ENCODE measurements around the gene IL6R. TPM values are rescaled to one million over a fixed set of nuclear protein-coding genes. Genes with fewer than 3 reads are reported as not detected.

The IL6R gene
- total RNA-seq, 3 donors from 2014 or later, result 31.8 to 43.9 (median 42.5) TPM

DNA sequence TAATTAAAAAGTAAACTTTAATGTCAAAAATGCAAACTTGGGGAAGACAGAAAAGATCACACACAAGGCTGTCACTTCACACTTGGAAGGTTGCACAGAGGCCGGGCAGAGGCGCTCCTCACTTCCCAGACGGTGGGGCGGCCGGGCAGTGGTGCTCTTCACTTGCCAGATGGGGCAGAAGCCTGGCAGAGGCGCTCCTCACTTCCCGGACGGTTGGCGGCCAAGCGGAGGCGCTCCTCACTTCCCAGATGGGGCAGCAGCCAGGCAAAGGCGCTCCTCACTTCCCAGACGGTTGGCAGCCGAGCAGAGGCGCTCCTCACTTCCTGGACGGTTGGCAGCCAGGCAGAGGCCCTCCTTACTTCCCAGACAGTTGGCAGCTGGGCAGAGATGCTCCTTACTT lies 25.8 kb upstream of the IL6R start:
- Histone ChIP-seq H3K4me1 (ENCODE audit: low read depth) (no peaks in the 10 kb centered on the region), H3K36me3 (ENCODE audit: low read depth) (no peaks in the 10 kb centered on the region), H3K4me3 (no peak overlapping the region), H3K9me3 (no peaks in the 10 kb centered on the region)
- intact Hi-C loops (cut with DNase I, micrococcal nuclease), result no loop called here
- TF ChIP-seq CTCF (IDR thresholded peaks at IDR 0.05), result no peak
- no peak for ATAC-seq
- DNase-seq, result no peak

- no peaks in the 10 kb centered on the region for H3K4me1 ChIP-seq (ENCODE audit: low read depth)
- H3K36me3 ChIP-seq (ENCODE audit: low read depth), result no peaks in the 10 kb centered on the region
- ATAC-seq, result no peak
- H3K4me3 ChIP-seq, result no peak overlapping the region
- intact Hi-C loops (cut with DNase I, micrococcal nuclease), result no loop called here
- no peaks in the 10 kb centered on the region for H3K9me3 ChIP-seq
- no peak for TF ChIP-seq CTCF (IDR thresholded peaks at IDR 0.05)
- DNase-seq, result no peak
These were observed 20.3 kb upstream of the IL6R start for GRCh38 chr1:154384650-154385489.

DNA sequence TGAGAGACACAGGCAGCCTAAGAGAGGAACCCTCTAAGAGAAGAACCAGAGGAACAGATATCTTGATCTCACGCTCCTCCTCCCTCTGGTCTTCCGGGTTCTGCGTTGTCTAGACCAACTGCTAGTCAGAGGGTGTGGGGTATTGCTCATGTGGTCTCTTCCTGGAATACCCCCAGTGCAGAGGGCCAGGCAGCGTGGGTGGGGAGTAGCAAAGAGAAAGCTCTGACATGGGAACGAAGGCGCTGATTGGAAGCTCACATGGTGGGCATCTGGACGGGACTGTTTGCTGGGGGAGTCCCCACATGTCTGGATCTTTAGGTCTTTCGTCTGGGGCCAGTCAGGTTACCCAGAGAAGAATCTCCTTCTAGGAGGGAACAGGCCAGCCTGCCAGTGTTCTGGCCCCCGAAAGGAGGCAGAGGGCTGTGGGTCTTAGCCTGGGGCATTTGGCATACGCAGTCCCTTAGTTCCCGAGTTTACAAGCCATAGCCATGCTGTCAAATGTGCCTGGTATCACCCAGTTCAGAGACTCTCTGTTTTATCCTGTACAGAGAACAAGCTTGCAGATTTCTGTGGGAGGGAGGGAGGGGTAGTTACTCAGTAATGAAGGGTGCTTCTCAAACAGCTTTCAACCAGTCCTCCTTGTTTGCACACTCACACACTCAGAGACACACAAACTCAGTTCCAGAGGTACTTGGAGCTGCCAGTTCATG lies 18.3 kb upstream of the IL6R start:
- ATAC-seq, result peak; percentile 84
- H3K4me3 ChIP-seq, result no peak overlapping the region

DNA sequence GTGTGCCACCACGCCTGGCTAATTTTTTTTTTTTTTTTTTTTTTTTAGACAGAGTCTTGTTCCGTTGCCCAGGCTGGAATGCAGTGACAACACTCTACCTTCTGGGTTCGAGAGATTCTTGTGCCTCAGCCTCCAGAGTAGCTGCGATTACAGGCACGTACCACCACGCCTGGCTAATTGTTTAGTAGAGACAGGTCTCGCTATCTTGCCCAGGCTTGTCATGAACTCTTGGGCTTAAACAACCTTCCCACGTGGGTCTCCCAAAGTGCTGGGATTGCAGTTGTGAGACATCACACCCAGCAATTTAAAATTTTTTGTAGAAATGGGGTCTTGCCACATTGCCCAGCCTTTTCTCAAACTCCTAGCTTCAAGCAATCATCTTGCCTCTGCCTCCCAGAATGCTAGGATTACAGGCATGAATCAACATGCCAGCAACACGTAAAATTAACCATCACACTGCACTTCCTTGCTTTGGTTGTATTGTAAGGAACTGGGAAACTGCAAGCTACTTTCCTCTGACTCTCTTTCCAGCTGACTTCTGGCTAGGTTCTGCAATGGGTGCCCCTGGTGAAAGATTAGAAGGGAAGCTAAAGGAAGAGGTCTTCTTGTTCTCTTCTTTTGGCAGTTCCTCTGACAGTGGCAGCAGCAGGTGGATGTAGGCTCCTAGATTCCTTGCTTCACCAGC lies 13.9 kb upstream of the IL6R start:
- no peak overlapping the region for H3K4me3 ChIP-seq
- TF ChIP-seq CTCF (IDR thresholded peaks at IDR 0.05), result no peak
- ATAC-seq (no peak), DNase-seq (no peak)
- intact Hi-C loops (cut with DNase I, micrococcal nuclease), result no loop called here
- H3K9me3 ChIP-seq, result no peaks in the 10 kb centered on the region
- H3K4me1 ChIP-seq (ENCODE audit: low read depth), result no peaks in the 10 kb centered on the region
- no peaks in the 10 kb centered on the region for H3K36me3 ChIP-seq (ENCODE audit: low read depth)

More for the DNA sequence above, 18.3 kb upstream of the IL6R start:
- intact Hi-C loops (cut with DNase I, micrococcal nuclease), result no loop called here
- TF ChIP-seq CTCF (IDR thresholded peaks at IDR 0.05), result no peak
- DNase-seq, result peak in 2 of 3 donors; percentile 41 to 57
- Histone ChIP-seq H3K4me1 (ENCODE audit: low read depth) (no peaks in the 10 kb centered on the region), H3K9me3 (no peaks in the 10 kb centered on the region), H3K36me3 (ENCODE audit: low read depth) (no peaks in the 10 kb centered on the region)

DNA sequence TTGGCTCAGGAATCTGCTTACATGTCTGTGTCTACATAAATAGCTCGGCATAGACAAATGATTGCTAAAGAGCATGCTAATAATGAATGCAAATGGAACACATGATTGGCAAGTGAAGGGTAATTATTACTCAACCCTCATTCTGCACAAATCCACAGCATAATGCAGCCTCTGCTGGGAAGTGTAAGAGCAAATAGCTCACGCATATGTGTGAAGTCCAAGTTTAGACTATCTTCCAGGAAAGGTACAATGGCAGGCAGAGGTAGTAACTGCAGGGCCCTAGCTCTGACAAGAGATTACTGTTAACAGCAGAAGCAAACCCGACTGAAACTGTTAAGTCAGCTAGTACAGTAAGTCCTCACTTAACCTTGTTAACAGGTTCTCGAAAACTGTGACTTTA lies 7.0 kb upstream of the IL6R start:
- DNase-seq (no peak), ATAC-seq (no peak)
- intact Hi-C loops (cut with DNase I, micrococcal nuclease), result no loop called here
- Histone ChIP-seq H3K4me3 (no peak overlapping the region), H3K36me3 (ENCODE audit: low read depth) (no peaks in the 10 kb centered on the region), H3K4me1 (ENCODE audit: low read depth) (no peaks in the 10 kb centered on the region), H3K9me3 (no peaks in the 10 kb centered on the region)
- TF ChIP-seq CTCF (IDR thresholded peaks at IDR 0.05), result no peak
